GM12891 (cell line): Measurements from ENCODE around the gene FGF16. TPM values are rescaled to one million over a fixed set of nuclear protein-coding genes. Genes with fewer than 3 reads are reported as not detected.
"Not testable (repeated sequence)": the region's sequence is repeated elsewhere in the genome, so short reads cannot be mapped to it uniquely, and the experiment has no call there.

Experiments
- DNase-seq: peaks from one replicate; pipeline ENCODE4 v3.0.0; 2011; ENCODE audit warnings: low spot score; ENCODE audit not compliant: insufficient read length
- FAIRE-seq: peaks from 2 replicates; lab custom pipeline; 2011; peaks lifted over from hg19 to GRCh38; lab: Jason Lieb, UNC
- PAX5 ChIP-seq: IDR thresholded peaks from 2 replicates; pipeline ENCODE4 v1.6.1; 2011; ENCODE audit warnings: low read length, moderate library complexity, mild to moderate bottlenecking; ENCODE audit not compliant: insufficient read depth, severe bottlenecking
- POLR2A ChIP-seq: IDR thresholded peaks from 2 replicates; pipeline ENCODE4 v1.6.1; 2011; ENCODE audit warnings: low read depth, low read length, control low read depth
- POLR2AphosphoS5 ChIP-seq: IDR thresholded peaks from 2 replicates; pipeline ENCODE4 v1.6.1; 2011; ENCODE audit warnings: low read depth, low read length, control low read depth
- POU2F2 ChIP-seq: IDR thresholded peaks from 2 replicates; pipeline ENCODE4 v1.6.1; 2011; ENCODE audit warnings: low read depth, mild to moderate bottlenecking, control low read depth, low read length, moderate library complexity
- SPI1 ChIP-seq: IDR thresholded peaks from 2 replicates; pipeline ENCODE4 v1.6.1; 2011; ENCODE audit warnings: low read depth, low read length, control low read depth
- TAF1 ChIP-seq: IDR thresholded peaks from 2 replicates; pipeline ENCODE4 v1.6.1; 2011; ENCODE audit warnings: low read depth, low read length, control low read depth
- polyA plus RNA-seq: library from polyadenylated mRNA; unstranded; fragments of >200 nt; gene quantifications from one replicate; pipeline ENCODE4 v1.2.1, GENCODE V29; 2012; ENCODE audit warnings: low read depth, missing spikeins, inconsistent platforms; ENCODE audit not compliant: missing spikeins

FGF16 gene
- polyA plus RNA-seq, result not detected

DNA sequence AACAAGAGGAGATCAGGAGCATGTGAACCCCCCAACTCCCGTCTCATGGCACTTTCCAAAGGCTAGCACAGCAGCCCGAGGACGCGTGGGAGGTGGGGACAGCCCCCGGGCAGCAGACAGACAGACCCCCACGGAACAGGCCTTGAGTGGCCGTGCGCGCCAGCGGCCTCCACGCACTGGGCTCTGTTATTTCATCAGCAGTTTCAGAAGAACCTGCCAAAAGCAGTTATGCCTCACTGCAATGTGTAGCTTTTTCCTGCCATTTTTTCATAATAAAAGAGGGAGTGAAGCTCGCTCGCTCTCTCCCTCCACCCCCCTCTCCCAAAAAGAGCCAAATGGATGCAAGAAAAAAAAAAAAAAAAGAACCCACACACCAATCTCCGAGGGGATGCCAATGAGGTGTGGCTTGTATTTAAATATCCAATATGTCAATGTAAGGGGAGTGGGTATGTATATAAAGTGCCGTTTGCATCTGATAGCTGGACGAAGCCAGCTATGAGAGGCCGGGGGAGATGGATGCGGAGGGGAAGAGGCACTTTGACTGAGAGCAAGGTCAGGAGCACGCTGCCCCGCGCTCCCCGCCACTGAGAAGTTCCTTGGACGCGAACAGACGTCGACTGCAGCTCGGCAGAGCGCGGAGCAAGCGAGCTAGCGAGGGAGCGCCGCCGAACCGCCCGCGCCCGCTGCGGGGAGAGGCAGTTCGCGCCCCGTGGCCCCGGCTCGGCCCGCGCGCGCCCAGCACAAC, at the start of gene FGF16:
Gene FGF16 (plus strand): TSS at position 482 of the 745 bp plus-strand sequence. CDS start 286 bp downstream, outside the sequence.
- no peak for TF ChIP-seq POU2F2
- TF ChIP-seq POLR2A, result no peak
- TF ChIP-seq PAX5, result no peak
- no peak for TF ChIP-seq TAF1
- TF ChIP-seq POLR2AphosphoS5, result no peak
- TF ChIP-seq SPI1, result no peak
- DNase-seq (no peak), FAIRE-seq (no peak)

DNA sequence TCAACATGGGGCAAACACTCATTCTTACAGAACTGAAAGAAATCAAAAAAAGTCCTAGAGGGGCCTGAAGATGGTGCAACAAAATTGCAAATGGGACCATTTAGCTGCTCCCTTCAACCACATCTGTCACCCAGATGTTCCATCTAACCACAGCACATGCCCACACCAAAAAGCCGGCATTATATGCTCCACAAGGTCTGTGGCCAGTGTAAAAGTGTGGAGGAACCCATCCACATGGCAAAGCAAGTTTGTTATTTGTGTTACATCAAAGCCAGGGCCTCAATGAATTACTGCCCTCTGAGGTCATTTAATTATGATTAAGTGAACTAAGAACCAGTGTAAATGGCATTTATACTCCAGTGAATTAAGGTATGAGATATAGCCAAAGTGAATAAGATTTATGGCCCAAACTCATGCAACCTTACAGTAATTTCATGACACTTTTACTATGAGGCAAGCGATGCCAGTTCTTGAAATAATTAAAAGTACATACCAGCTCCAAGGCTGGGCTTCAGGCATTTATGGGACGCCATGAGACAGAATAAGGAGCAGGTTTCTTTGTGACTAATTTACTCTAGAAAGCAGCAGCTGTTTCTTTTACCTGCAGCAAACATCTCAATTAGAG, 48.7 kb upstream of the FGF16 start:
- FAIRE-seq (no peak), DNase-seq (no peak)
- no peak for TF ChIP-seq TAF1
- no peak for TF ChIP-seq PAX5
- TF ChIP-seq POLR2A, result no peak
- TF ChIP-seq POU2F2, result no peak

DNA sequence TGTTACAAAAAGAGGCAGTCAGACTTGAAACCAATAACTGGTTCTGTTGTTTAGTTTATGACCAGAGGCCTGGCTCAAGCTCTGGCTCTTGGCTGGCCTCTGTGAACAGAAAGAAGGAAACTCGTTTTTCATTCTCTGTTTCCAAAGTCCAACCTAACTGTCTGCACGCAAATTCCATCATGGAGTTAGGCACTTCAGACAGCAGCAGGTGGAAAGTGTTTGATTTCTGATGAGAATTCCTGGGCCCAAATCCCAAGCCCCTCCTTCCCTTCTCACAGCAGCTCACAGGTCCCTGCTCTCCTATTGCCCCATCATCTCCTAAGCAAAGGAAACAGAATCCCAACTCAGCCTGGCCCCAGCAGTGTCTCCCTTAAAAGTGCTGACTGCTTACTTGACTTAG, 42.8 kb upstream of the FGF16 start:
- no peak for DNase-seq
- TF ChIP-seq TAF1 (no peak), SPI1 (no peak), POU2F2 (no peak), POLR2A (no peak), POLR2AphosphoS5 (no peak), PAX5 (no peak)
- FAIRE-seq, result no peak

DNA sequence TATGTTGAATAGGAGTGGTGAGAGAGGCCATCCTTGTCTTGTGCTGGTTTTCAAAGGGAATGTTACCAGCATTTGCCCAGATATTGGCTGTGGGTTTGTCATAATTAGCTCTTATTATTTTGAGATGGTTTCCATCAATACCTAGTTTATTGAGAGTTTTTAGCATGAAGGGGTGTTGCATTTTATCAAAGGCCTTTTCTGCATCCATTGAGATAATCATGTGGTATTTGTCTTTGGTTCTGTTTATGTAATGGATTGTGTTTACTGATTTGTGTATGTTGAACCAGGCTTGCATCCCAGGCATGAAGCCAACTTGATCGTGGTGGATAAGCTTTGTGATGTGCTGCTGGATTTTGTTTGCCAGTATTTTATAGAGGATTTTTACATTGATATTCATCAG, 39.4 kb upstream of the FGF16 start:
- FAIRE-seq, DNase-seq: not testable (repeated sequence)

DNA sequence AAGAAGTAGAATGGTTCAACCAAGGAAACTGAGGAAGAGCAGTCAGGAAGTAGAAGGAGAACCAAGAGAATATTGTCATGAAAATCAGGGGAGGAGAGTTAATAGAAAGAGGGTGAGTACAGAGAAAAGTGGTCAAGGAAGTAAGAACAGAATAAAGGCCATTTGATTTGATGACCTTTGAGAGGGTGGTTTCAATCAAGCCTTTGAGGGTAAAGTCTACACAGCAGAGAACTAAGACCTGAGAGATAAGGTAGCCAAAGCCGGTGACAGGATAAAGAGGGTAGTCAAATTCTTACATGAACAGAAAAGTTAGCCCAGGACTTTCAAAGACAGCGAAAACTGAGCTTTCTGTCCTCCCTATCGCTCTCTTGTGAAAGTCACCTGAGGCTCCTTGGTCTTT, 34.6 kb upstream of the FGF16 start:
- FAIRE-seq (no peak), DNase-seq (no peak)
- TF ChIP-seq TAF1 (no peak), SPI1 (no peak), POU2F2 (no peak), POLR2AphosphoS5 (no peak), PAX5 (no peak), POLR2A (no peak)

DNA sequence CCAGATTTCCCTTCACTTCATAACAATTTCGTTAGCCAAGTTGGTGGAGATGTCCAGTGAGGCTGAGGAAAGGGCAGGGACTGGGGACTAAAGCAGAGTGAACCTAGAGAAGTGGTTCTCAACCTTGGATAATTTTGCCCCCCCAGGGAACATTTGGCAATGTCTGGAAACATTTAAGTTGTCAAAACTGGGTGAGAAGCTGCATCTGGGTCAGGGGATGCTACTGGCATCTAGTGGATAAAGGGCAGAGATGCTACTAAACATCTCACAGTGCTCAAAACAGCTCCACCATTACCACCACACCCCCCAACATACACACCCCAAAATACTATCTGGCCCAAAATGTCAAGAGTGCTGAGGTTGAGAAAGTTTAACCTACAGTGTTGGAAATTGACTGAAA, 32.0 kb upstream of the FGF16 start:
- TF ChIP-seq PAX5 (no peak), TAF1 (no peak), SPI1 (no peak), POU2F2 (no peak), POLR2A (no peak), POLR2AphosphoS5 (no peak)
- DNase-seq, result no peak
- no peak for FAIRE-seq

DNA sequence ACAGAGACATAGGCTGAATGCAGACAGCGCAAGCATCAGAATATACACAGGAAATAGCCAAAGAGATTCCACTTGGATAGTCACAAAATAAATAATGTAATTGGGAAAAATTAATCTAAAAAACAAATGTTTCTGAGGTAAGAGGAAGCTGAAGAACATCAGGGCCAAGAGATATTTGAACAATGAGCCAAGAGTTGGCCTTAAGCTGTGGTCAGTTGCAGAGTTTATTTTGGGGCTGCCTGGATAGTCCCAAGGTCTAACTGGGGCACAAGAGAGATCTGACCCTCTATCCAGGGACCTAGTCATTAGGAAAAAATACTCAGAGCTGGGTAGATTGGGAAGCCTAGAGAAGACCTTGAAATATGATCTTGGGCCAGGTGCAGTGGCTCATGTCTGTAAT, 31.3 kb upstream of the FGF16 start:
- DNase-seq, result no peak
- TF ChIP-seq PAX5, result no peak
- no peak for TF ChIP-seq SPI1
- no peak for TF ChIP-seq POLR2A
- no peak for TF ChIP-seq POLR2AphosphoS5
- TF ChIP-seq TAF1, result no peak
- no peak for TF ChIP-seq POU2F2
- FAIRE-seq, result no peak

DNA sequence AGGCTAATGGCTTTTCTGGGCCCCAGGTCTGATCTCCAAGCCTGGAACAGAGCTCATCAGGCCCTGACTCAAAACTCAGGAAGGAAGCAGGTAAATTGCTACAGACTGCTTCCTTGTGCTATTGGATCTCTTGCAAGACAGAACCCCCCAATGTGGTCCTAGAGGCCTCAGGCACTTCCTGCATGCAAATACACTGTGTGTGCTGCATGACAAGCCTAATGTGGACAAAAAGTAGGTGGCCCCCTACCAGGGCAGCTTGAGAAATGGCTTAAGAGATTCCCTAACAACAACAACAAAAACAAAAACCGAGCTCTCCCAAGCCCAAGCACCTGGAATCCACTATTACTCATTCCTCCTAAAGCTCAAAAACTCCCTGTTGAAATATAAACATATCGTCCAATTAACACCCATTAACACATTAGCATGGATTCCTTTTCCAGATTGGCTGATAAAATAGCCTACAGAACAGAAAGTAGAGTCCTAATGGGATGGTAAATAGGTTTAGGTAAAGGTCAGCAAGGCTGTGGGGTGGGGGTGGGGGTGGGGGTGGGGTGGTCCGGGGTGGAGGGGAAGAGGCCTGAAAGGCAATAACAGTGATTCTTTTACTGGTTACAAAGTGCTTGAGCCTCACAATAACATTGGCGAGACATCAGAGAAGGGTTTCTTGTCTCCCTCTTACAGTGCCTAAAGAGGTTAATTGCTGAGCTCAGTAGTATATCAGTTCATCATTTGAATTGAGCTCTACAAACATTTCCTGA, 24.1 kb upstream of the FGF16 start:
- DNase-seq (no peak), FAIRE-seq (no peak)
- TF ChIP-seq POLR2A, result no peak
- TF ChIP-seq SPI1, result no peak

DNA sequence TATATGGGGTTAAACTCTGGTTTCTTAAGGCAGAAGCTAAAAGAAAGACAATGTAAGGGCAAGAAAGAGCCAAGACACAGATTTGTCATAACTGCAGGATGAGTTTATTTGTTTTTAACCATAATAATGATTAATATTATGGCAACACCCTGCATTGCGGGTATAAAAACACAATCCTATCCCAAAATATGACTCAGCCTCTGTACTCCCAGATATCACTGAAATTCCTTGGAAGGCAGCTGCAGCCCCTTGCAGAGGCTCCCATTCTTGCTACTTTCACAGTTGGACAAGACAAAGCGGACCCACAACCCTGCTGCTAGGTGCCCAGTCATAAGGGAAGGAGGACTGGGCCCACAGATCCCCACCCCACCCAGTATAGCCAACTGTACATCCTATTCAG, 20.4 kb upstream of the FGF16 start:
- TF ChIP-seq PAX5, result no peak
- no peak for TF ChIP-seq POU2F2
- no peak for TF ChIP-seq SPI1
- no peak for TF ChIP-seq TAF1
- TF ChIP-seq POLR2AphosphoS5, result no peak
- TF ChIP-seq POLR2A, result no peak
- DNase-seq (no peak), FAIRE-seq (no peak)

DNA sequence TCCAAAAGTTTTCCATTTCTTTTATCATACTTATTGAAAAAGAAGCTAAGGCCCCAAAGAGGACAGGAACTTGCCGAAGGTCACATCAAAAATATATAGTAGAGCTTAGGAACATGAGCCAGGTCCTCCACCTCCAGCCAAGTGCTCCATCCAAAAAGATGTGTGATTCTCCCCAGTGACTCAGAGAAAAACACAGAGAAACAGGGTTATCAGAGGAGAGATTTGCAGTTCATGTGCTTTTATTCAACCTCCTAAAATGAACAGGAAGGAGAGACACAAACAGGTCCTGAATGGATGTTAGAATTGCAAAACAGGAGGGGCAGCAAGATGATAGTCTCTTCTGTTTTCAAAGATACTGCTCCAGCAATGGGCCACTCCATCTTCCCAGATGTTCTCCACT, 19.6 kb upstream of the FGF16 start:
- DNase-seq (no peak), FAIRE-seq (no peak)
- no peak for TF ChIP-seq PAX5
